ENCODE results near the gene EVA1B. TPM values are rescaled to one million over a fixed set of nuclear protein-coding genes. Genes with fewer than 3 reads are reported as not detected.

EVA1B gene
- total and polyA plus RNA-seq, 2 of the 4 experiments (the other 2 are of a cell fraction) = 49.8 to 64.6 TPM

DNA sequence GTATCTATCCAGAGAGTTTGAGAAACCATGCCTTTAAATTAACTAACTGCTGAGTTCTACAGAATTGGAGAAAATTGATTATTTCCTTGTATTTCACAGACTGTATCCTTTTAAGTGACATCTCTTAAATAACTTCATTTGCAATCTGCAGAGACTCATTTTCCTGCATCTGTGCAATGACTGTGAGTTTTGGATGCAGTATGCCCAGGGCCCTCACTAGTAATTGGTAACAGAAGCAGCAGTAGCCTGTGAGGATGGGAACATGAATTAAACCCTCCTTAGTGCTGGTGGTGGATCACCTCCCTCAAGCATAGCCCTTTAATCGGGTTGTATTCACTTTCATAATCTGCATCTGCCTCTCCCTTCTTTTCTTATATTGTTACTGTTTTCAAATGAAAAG, 38.9 kb downstream of the EVA1B start:
- in situ Hi-C loops (cut with MboI; ENCODE audit: low sequenced_read_pairs) (no loop called here), intact Hi-C loops (cut with micrococcal nuclease) (loop anchor here (2.0 kb wide), 1 partner anchor 60 kb away; the partner anchor contains the start of gene THRAP3), dilution Hi-C loops (cut with HindIII; ENCODE audit: low sequenced_read_pairs, unreplicated experiment) (no loop called here)
- H3K9me1 ChIP-seq (ENCODE audit: insufficient read depth, low read length) = no peaks in the 10 kb centered on the region
- H2BK5ac ChIP-seq (ENCODE audit: low read depth, low read length, poor library complexity, severe bottlenecking) = no peak overlapping the region
- DNase-seq (no peak), ATAC-seq (ENCODE audit: low read depth) (no peak)
- no peak overlapping the region for H4K5ac ChIP-seq (ENCODE audit: low read depth, low read length)
- no peaks in the 10 kb centered on the region for H3K9me3 ChIP-seq (ENCODE audit: control insufficient read depth, insufficient read depth, low read length)
- H3K4me1 ChIP-seq (ENCODE audit: control insufficient read depth, insufficient read depth, low read length) = peaks cover 2% of the 10 kb centered on the region; the same call in 1 of the 2 replicates
- peaks cover 29% of the 10 kb centered on the region for H3K36me3 ChIP-seq (ENCODE audit: control insufficient read depth, insufficient read depth, low read length)
- no peak overlapping the region for H3K4me3 ChIP-seq (ENCODE audit: insufficient read depth, low read depth, low read length)
- H2BK20ac ChIP-seq (ENCODE audit: low read depth, low read length) = no peak overlapping the region
- no peak overlapping the region for H3K27ac ChIP-seq (ENCODE audit: insufficient read depth, low read length)
- H4K91ac ChIP-seq (ENCODE audit: insufficient read depth, low read depth, low read length) = no peak overlapping the region
- ChIA-PET POLR2A (ENCODE audit: unreplicated experiment) (no interaction called here), CTCF (interaction anchor here (0.6 to 1.7 kb wide), 2 partner anchors 61 to 150 kb away, joined by 3 to 5 read pairs; no protein-coding TSS in a partner anchor)
- no peak overlapping the region for H2AFZ ChIP-seq (replicated peaks; ENCODE audit: low read length, poor library complexity)
- no TSS peak for BruUV-seq (replicated peaks)
- no peak for TF ChIP-seq USF2 (IDR thresholded peaks at IDR 0.05; ENCODE audit: low read depth, low read length)
- H4K8ac ChIP-seq (ENCODE audit: low read depth in 2 of 2, low read length in 2 of 2) = no peak overlapping the region
- H2AK9ac ChIP-seq (replicated peaks; ENCODE audit: low read depth, low read length, poor library complexity) = no peak overlapping the region
- H3K4ac ChIP-seq (ENCODE audit: low read depth, low read length) = peak overlapping the region; percentile 1; the same call in 1 of the 2 replicates
- peaks cover 30% of the 10 kb centered on the region for H4K20me1 ChIP-seq (ENCODE audit: insufficient read depth, low read length)
- H2AK5ac ChIP-seq (ENCODE audit: low read depth, low read length) = no peak overlapping the region
- no peaks in the 10 kb centered on the region for H3K27me3 ChIP-seq (ENCODE audit: control insufficient read depth, insufficient read depth, low read length)
- H3K14ac ChIP-seq (replicated peaks; ENCODE audit: low read depth, low read length) = no peak overlapping the region
- H3K18ac ChIP-seq (ENCODE audit: low read depth, low read length) = no peak overlapping the region
- H3K56ac ChIP-seq (ENCODE audit: extremely low read depth, insufficient read depth, low read length) = no peak overlapping the region
- H3K9ac ChIP-seq (ENCODE audit: low read depth, low read length) = no peak overlapping the region
- no peak overlapping the region for H3K4me2 ChIP-seq (ENCODE audit: low read depth, low read length)
- no peak overlapping the region for H3K23ac ChIP-seq (ENCODE audit: low read depth, low read length)
- peaks cover 25 to 42% of the 10 kb centered on the region in 2 experiments for H3K79me1 ChIP-seq (ENCODE audit: low read depth in 1 of 2, low read length in 2 of 2)
- no peak overlapping the region for H2BK120ac ChIP-seq (ENCODE audit: low read depth, low read length)
- no peak overlapping the region for H2BK15ac ChIP-seq (ENCODE audit: low read depth, low read length)
- WGBS, 2 experiments (ENCODE audit: extremely low coverage in 2 of 2, insufficient read length in 1 of 2) = no CpG with 5 or more reads among the region's 1 CpG

Data from IMR-90 (cell line).